Activated T-cell treated with anti-CD3 and anti-CD28 coated beads, Interleukin-2, amount 50 U/mL, for 48 hours (primary cell): ENCODE measurements around the gene ZNF81.
"Not testable (repeated sequence)": the region's sequence is repeated elsewhere in the genome, so short reads cannot be mapped to it uniquely, and the experiment has no call there.

ENCODE experiments used
- DNase-seq, 2 experiments: peaks; one replicate each; pipeline ENCODE4 v3.0.0-alpha.2; 2020

Gene ZNF81

DNA sequence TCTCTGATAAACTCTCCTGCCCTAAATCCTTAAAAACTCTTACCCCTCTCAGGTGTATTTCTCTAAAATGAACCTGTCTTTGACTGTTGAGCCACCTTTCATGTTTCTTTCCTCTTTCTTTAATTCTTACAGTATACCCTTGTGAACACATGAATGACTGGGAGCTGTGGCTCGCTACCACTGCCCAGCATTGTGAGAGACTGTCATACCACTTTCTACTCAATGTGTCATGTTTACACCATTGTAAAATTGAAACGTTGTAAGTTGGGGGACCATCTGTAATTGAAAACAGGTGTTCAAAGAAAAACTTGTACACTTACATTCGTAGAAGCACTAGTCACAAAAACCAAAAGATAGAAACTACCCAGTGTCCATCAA lies 100.2 kb downstream of the ZNF81 start:
- DNase-seq, result no peak

DNA sequence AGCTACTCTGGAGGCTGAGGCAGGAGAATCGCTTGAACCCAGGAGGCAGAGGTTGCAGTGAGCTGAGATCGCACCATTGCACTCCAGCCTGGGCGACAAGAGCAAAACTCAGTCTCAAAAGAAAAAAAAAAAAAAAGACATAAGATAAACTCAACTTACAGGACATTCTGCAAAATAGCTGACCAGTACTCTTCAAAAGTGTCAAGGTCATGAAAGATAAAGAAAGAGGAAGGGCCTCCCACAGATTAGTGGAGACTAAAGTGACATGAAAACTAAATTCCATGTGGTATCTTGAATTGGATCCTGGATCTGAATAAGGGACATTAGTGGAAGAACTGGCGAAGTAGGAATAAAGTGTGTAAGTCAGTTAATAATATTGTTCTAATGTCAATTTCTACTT lies 103.7 kb downstream of the ZNF81 start:
- no peak for DNase-seq

GRCh38 chrX:47941423-47941822 lies 104.7 kb downstream of the ZNF81 start:
- DNase-seq, result no peak

- DNase-seq, result not testable (repeated sequence)
Observed at GRCh38 chrX:47955295-47955694, 118.6 kb downstream of the ZNF81 start.

DNA sequence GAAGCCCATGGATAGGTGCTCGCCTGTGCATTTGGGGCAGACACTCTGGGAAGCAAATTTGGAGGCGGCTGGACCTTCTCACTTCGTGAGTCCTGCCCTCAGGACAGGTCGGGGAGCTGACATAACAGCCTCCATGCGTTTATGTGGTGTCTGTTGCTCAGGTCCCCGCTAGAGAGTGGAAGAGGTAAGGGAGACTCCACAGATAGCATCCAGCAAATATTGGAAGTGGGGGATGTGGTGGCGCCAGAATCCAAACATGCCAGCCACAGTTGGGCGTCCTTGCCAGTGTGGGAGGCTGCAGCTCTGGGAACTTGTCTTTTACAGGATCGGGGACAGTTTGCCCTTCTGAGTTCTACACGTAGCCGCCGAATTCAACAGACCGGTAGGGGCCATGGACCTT lies 119.3 kb downstream of the ZNF81 start:
- no peak for DNase-seq

DNA sequence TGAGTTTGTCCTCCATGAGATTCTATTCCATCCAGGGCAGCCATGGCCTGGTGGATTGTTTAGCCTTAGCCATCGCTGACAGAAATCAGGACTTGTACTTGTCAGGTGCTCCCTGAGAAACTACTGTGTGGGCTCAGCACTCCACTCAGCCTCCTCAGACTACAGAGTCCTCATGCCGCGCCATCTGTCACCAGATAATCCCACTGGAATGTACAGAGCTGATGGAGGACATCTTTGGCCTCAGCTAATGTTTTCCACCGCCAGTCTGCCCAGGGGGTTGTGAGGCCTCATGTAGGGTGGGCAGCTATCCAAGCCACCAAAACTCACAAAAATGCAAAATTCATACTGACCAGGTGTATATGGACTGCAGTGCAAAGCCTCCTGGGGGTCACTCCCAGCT lies 121.5 kb downstream of the ZNF81 start:
- DNase-seq, result not testable (repeated sequence)

GRCh38 chrX:47958761-47959342 lies 122.2 kb downstream of the ZNF81 start:
- DNase-seq, result no peak

- DNase-seq, result no peak
Observed at GRCh38 chrX:47960406-47960805, 123.7 kb downstream of the ZNF81 start.

GRCh38 chrX:47961830-47962229 lies 125.1 kb downstream of the ZNF81 start:
- DNase-seq, result not testable (repeated sequence)

GRCh38 chrX:47965526-47965925 lies 128.8 kb downstream of the ZNF81 start:
- not testable (repeated sequence) for DNase-seq
